Parathyroid adenoma (tissue), 2 donors: ENCODE results near the gene FAM9C.

Source experiments
- H2AFZ ChIP-seq: fragments of 300-600 bp; sonication (generic); one replicate; pipeline ENCODE4 v1.7.0; 2017; ENCODE audit warnings: antibody characterized with exemption, mild to moderate bottlenecking
- H3K27ac ChIP-seq: fragments of 300-600 bp; sonication (generic); one replicate; pipeline ENCODE4 v1.7.0; 2017
- H3K27me3 ChIP-seq: fragments of 300-600 bp; sonication (generic); one replicate; pipeline ENCODE4 v1.7.0; 2017; ENCODE audit warnings: low read length; ENCODE audit not compliant: control insufficient read depth, insufficient read depth
- H3K36me3 ChIP-seq: fragments of 300-600 bp; sonication (generic); one replicate; pipeline ENCODE4 v1.7.0; 2017; ENCODE audit warnings: low read length; ENCODE audit not compliant: control insufficient read depth, insufficient read depth
- H3K4me1 ChIP-seq: fragments of 300-600 bp; sonication (generic); one replicate; pipeline ENCODE4 v1.7.0; 2017; ENCODE audit warnings: control low read depth
- H3K4me2 ChIP-seq: fragments of 300-600 bp; sonication (generic); one replicate; pipeline ENCODE4 v1.7.0; 2017; ENCODE audit warnings: low read length
- H3K4me3 ChIP-seq: fragments of 300-600 bp; sonication (generic); one replicate; pipeline ENCODE4 v1.7.0; 2017; ENCODE audit warnings: low read depth, low read length
- H3K79me2 ChIP-seq: fragments of 300-600 bp; sonication (generic); one replicate; pipeline ENCODE4 v1.7.0; 2017; ENCODE audit warnings: control low read depth
- H3K9ac ChIP-seq: fragments of 300-600 bp; sonication (generic); one replicate; pipeline ENCODE4 v1.7.0; 2017; ENCODE audit warnings: mild to moderate bottlenecking
- H3K9me3 ChIP-seq: fragments of 300-600 bp; sonication (generic); one replicate; pipeline ENCODE4 v1.7.0; 2017; ENCODE audit warnings: low read length; ENCODE audit not compliant: control insufficient read depth
- TF ChIP-seq, protein P1 (sequence below): fragments of 300-600 bp; sonication (generic); IDR thresholded peaks from one replicate; pipeline ENCODE4 v1.7.0; 2017; ENCODE audit warnings: antibody characterized with exemption, mild to moderate bottlenecking
- donor health status: primary hyperparathyroidism.

Gene FAM9C

DNA sequence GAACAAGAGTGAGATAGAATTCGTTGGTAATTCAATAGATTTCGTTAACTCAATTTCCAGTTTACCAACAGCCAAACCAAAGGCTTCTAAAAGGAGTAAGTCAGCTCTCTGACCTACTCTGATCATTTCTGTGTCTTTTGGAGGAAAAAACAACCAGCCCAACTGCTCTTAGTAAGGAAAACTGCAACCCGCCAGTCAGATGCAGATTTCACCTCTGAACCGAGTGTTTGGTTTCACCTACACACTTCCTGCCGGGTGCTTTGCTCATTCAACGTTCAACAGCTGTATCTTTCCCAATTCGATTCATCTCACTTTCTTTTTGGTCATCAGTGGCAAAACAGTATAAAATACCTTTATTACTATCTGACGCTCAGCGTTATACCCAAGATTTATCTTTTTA, 45.0 kb downstream of the FAM9C start:
- TF ChIP-seq, protein P1, sequence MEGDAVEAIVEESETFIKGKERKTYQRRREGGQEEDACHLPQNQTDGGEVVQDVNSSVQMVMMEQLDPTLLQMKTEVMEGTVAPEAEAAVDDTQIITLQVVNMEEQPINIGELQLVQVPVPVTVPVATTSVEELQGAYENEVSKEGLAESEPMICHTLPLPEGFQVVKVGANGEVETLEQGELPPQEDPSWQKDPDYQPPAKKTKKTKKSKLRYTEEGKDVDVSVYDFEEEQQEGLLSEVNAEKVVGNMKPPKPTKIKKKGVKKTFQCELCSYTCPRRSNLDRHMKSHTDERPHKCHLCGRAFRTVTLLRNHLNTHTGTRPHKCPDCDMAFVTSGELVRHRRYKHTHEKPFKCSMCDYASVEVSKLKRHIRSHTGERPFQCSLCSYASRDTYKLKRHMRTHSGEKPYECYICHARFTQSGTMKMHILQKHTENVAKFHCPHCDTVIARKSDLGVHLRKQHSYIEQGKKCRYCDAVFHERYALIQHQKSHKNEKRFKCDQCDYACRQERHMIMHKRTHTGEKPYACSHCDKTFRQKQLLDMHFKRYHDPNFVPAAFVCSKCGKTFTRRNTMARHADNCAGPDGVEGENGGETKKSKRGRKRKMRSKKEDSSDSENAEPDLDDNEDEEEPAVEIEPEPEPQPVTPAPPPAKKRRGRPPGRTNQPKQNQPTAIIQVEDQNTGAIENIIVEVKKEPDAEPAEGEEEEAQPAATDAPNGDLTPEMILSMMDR = no peak
- no peak overlapping the region for H3K4me2 ChIP-seq
- H2AFZ ChIP-seq = no peak overlapping the region
- H3K36me3 ChIP-seq = no peaks in the 10 kb centered on the region
- no peaks in the 10 kb centered on the region for H3K27me3 ChIP-seq
- H3K4me1 ChIP-seq = no peaks in the 10 kb centered on the region
- no peak overlapping the region for H3K4me3 ChIP-seq
- no peaks in the 10 kb centered on the region for H3K9me3 ChIP-seq
- H3K27ac ChIP-seq = no peak overlapping the region
- H3K79me2 ChIP-seq = no peaks in the 10 kb centered on the region
- no peak overlapping the region for H3K9ac ChIP-seq

DNA sequence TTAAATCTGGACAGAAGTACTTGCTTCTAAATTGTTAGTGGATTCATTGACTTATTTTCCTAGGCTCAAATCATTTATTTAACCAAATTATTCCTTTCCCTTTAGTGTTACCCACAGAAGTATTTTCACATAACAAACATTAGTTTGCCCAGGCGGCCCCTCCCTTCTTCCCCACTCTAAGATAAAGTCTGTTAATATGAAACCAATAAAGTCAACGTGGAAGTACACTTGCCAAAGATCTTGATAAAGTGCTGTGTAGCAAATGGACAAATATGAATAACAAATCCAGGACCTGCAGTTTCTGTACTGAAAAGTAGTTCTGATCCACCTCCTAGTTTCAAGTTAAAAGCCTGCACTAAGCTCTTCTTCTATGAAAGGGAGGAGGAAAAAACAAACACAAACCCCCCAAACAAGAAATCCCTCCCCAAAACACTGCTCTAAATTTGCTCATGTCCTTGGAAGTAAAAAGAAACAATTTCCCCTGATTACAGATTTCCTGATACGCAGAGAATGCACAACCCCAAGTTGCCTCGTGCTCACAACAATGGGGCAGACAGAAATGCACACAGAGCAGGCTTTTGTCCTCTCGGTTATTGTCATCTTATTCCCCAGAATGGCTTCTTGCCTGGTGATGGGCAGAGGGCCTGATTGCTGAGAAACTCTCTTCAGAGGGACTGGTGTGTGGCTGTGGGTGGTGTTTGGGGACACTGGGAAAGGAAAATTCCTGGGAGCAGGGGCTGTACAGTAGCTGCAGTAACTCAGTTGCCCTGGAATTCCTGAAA, 46.3 kb downstream of the FAM9C start:
- no peaks in the 10 kb centered on the region for H3K4me1 ChIP-seq
- TF ChIP-seq, protein P1 = no peak
- H3K9ac ChIP-seq = no peak overlapping the region
- no peak overlapping the region for H3K27ac ChIP-seq
- no peak overlapping the region for H3K4me3 ChIP-seq
- H2AFZ ChIP-seq = no peak overlapping the region
- no peaks in the 10 kb centered on the region for H3K27me3 ChIP-seq
- no peaks in the 10 kb centered on the region for H3K36me3 ChIP-seq
- H3K9me3 ChIP-seq = no peaks in the 10 kb centered on the region
- H3K4me2 ChIP-seq = no peak overlapping the region
- H3K79me2 ChIP-seq = no peaks in the 10 kb centered on the region

DNA sequence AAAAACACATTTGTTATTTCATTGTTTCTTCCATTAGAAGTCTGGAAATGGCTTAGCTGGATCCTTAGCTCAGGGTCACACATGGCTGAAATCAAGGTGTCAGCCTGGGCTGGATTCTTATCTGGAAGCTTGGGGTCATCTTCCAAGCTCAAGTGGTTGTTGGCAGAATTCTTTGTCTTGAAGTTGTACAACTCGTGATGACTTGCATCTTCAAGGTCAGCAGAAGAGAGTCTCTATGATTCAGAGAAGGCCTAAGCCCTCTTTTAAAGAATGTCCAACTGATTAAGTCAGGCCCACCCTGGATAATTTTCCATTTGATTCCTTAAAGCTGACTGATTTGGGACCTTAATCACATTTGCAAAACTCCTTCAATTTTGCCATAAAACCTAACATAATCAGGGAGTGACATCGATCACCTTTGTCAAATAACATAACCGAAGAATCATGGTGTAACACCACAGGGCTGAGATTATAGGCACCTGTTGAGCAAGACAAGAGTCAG, 47.4 kb downstream of the FAM9C start:
- no peaks in the 10 kb centered on the region for H3K4me1 ChIP-seq
- H3K79me2 ChIP-seq = no peaks in the 10 kb centered on the region
- H3K9ac ChIP-seq = no peak overlapping the region
- no peaks in the 10 kb centered on the region for H3K36me3 ChIP-seq
- TF ChIP-seq, protein P1 = no peak
- no peaks in the 10 kb centered on the region for H3K9me3 ChIP-seq
- no peaks in the 10 kb centered on the region for H3K27me3 ChIP-seq
- no peak overlapping the region for H3K4me3 ChIP-seq
- H3K4me2 ChIP-seq = no peak overlapping the region
- no peak overlapping the region for H2AFZ ChIP-seq
- H3K27ac ChIP-seq = no peak overlapping the region

DNA sequence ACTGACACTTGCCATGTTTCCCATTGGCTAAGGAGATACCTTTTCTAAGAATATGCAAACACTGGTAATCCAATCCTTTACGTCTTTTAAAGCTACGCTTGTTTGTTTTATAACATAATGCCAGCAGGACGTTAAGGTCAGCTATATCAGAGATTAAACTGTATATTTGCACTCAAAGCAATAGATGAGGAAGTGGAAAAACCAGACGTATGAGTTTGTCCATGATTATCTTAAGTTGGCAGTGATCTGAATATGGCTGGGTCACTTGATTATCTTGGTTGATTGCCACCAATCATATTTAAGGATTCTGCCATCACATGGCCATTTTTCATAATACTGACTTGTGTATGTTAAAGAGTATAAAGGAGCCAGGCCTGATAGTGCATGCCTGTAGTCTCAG, 50.1 kb downstream of the FAM9C start:
- H3K36me3 ChIP-seq = no peaks in the 10 kb centered on the region
- no peak overlapping the region for H3K9ac ChIP-seq
- no peaks in the 10 kb centered on the region for H3K27me3 ChIP-seq
- no peak overlapping the region for H3K4me3 ChIP-seq
- H3K4me1 ChIP-seq = no peaks in the 10 kb centered on the region
- TF ChIP-seq, protein P1 = no peak
- no peak overlapping the region for H3K27ac ChIP-seq
- H3K9me3 ChIP-seq = no peaks in the 10 kb centered on the region
- H3K4me2 ChIP-seq = no peak overlapping the region
- H2AFZ ChIP-seq = no peak overlapping the region
- H3K79me2 ChIP-seq = no peaks in the 10 kb centered on the region

DNA sequence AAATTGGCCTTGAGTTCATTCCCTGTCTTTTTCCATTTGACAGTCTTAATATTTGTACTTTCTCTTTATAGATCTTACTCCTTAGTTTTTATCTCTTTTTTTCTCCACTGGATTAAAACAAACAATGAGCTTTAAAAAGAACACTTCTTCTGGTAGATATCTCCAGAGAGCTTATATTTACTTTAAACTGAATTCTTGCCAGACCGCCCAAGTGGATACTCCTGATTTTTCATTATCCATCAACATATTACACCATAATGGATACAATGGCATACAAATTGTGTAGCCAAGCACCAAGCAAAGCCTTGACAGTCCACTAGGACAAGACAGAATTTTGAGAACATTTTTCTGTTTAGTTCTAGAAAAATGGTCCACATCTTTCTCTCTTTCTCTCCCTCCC, 50.6 kb downstream of the FAM9C start:
- no peak overlapping the region for H3K9ac ChIP-seq
- no peaks in the 10 kb centered on the region for H3K79me2 ChIP-seq
- no peak overlapping the region for H3K4me3 ChIP-seq
- no peaks in the 10 kb centered on the region for H3K36me3 ChIP-seq
- TF ChIP-seq, protein P1 = no peak
- no peaks in the 10 kb centered on the region for H3K27me3 ChIP-seq
- H3K9me3 ChIP-seq = no peaks in the 10 kb centered on the region
- H3K4me1 ChIP-seq = no peaks in the 10 kb centered on the region
- no peak overlapping the region for H2AFZ ChIP-seq
- no peak overlapping the region for H3K27ac ChIP-seq
- H3K4me2 ChIP-seq = no peak overlapping the region
